Skin epidermis (tissue), 12 donors: ENCODE measurements around the gene TTC9B.
"Not testable (repeated sequence)": the region's sequence is repeated elsewhere in the genome, so short reads cannot be mapped to it uniquely, and the experiment has no call there.

Source experiments
- H3K27ac ChIP-seq, 21 experiments: fragments of 200-600 bp; sonication (generic) in 11 of 21; one replicate each; pipeline ENCODE4 v1.5.0; 2020; ENCODE audit warnings: mild to moderate bottlenecking in 3 of 21, inconsistent platforms in 2 of 21, moderate library complexity in 2 of 21
- H3K4me3 ChIP-seq, 7 experiments: fragments of 200-600 bp; sonication (generic) in 2 of 7; one replicate each; pipeline ENCODE4 v1.5.0; 2020; ENCODE audit warnings: inconsistent platforms in 2 of 7, mild to moderate bottlenecking in 2 of 7, moderate library complexity in 1 of 7

The TTC9B gene

GRCh38 chr19:40219029-40219428, 845 bp upstream of the TTC9B start:
- not testable (repeated sequence) for H3K4me3 ChIP-seq, H3K27ac ChIP-seq

GRCh38 chr19:40217027-40217810, 965 bp downstream of the TTC9B start:
- peak overlapping the region in 2 of 7 experiments; percentile 15 to 17 for H3K4me3 ChIP-seq

GRCh38 chr19:40216777-40217026, 1.5 kb downstream of the TTC9B start:
- Histone ChIP-seq H3K27ac (no peak overlapping the region), H3K4me3 (peak overlapping the region in 1 of 7 experiments; percentile 15)

More at GRCh38 chr19:40217027-40217810, 965 bp downstream of the TTC9B start:
- no peak overlapping the region for H3K27ac ChIP-seq

- Histone ChIP-seq H3K4me3 (no peak overlapping the region), H3K27ac (no peak overlapping the region)
Measured at GRCh38 chr19:40216013-40216776, 2.0 kb downstream of the TTC9B start.

- no peak overlapping the region for H3K4me3 ChIP-seq
- H3K27ac ChIP-seq = no peak overlapping the region
Measured at GRCh38 chr19:40214936-40215335, 3.2 kb downstream of the TTC9B start.

- H3K4me3 ChIP-seq = no peak overlapping the region
- H3K27ac ChIP-seq = no peak overlapping the region
Measured at GRCh38 chr19:40213882-40214570, 4.2 kb downstream of the TTC9B start.

- no peak overlapping the region for H3K27ac ChIP-seq
- H3K4me3 ChIP-seq = no peak overlapping the region
Measured at GRCh38 chr19:40213251-40213829, 4.8 kb downstream of the TTC9B start.

GRCh38 chr19:40210889-40211288, 7.3 kb downstream of the TTC9B start:
- H3K27ac ChIP-seq = no peak overlapping the region
- no peak overlapping the region for H3K4me3 ChIP-seq

GRCh38 chr19:40208602-40209001, 9.6 kb downstream of the TTC9B start:
- Histone ChIP-seq H3K27ac (no peak overlapping the region), H3K4me3 (no peak overlapping the region)

GRCh38 chr19:40205760-40206159, 12.4 kb downstream of the TTC9B start:
- no peak overlapping the region for H3K27ac ChIP-seq

GRCh38 chr19:40204381-40204780, 13.8 kb downstream of the TTC9B start:
- Histone ChIP-seq H3K4me3 (no peak overlapping the region), H3K27ac (no peak overlapping the region)

More at GRCh38 chr19:40205760-40206159, 12.4 kb downstream of the TTC9B start:
- H3K4me3 ChIP-seq = no peak overlapping the region

GRCh38 chr19:40200341-40201099, 17.7 kb downstream of the TTC9B start:
- Histone ChIP-seq H3K4me3 (no peak overlapping the region), H3K27ac (no peak overlapping the region)

GRCh38 chr19:40198272-40198990, 19.8 kb downstream of the TTC9B start:
- H3K27ac ChIP-seq = no peak overlapping the region

GRCh38 chr19:40193587-40193849, 24.7 kb downstream of the TTC9B start:
- no peak overlapping the region for H3K27ac ChIP-seq
- no peak overlapping the region for H3K4me3 ChIP-seq

More at GRCh38 chr19:40198272-40198990, 19.8 kb downstream of the TTC9B start:
- no peak overlapping the region for H3K4me3 ChIP-seq

GRCh38 chr19:40192758-40193586, 25.2 kb downstream of the TTC9B start:
- no peak overlapping the region for H3K4me3 ChIP-seq
- no peak overlapping the region for H3K27ac ChIP-seq

- peak overlapping the region; percentile 63 to 98 (median 94) for H3K4me3 ChIP-seq
Measured at GRCh38 chr19:40191836-40192646, 26.1 kb downstream of the TTC9B start.

More at GRCh38 chr19:40191836-40192646, 26.1 kb downstream of the TTC9B start:
- peak overlapping the region in 18 of 21 experiments; percentile 33 to 98 (median 90) for H3K27ac ChIP-seq
